AG09319 (cell line): ENCODE results near the gene FN3K.

Source experiments
- DNase-seq: peaks from one replicate; pipeline ENCODE4 v3.0.0-alpha.2; 2010; ENCODE audit warnings: low read depth; ENCODE audit errors: extremely low read depth
- CTCF ChIP-seq: IDR thresholded peaks from 2 replicates; pipeline ENCODE4 v1.5.1; 2011; ENCODE audit warnings: low read depth, mild to moderate bottlenecking, inconsistent platforms, low read length, moderate library complexity

Gene FN3K

GRCh38 chr17:82691714-82692113 lies 43.7 kb upstream of the FN3K start:
- DNase-seq: no peak

GRCh38 chr17:82692268-82692667 lies 43.1 kb upstream of the FN3K start:
- no peak for TF ChIP-seq CTCF
- DNase-seq: no peak

More at GRCh38 chr17:82691714-82692113, 43.7 kb upstream of the FN3K start:
- no peak for TF ChIP-seq CTCF

GRCh38 chr17:82693168-82693867 lies 42.1 kb upstream of the FN3K start:
- TF ChIP-seq CTCF: no peak
- DNase-seq: no peak

GRCh38 chr17:82694647-82695046 lies 40.8 kb upstream of the FN3K start:
- no peak for DNase-seq
- TF ChIP-seq CTCF: no peak

GRCh38 chr17:82696259-82696658 lies 39.2 kb upstream of the FN3K start:
- no peak for DNase-seq
- TF ChIP-seq CTCF: no peak

- TF ChIP-seq CTCF: no peak
- no peak for DNase-seq
Measured at GRCh38 chr17:82696916-82697807, 38.3 kb upstream of the FN3K start.

GRCh38 chr17:82697808-82698064 lies 37.7 kb upstream of the FN3K start:
- DNase-seq: no peak
- no peak for TF ChIP-seq CTCF
